ENCODE results near the gene ARMC5.

- TF ChIP-seq ETV6 (IDR thresholded peaks at IDR 0.05; ENCODE audit: borderline replicate concordance in 1 of 2, low read depth in 2 of 2, low read length in 1 of 2) (no peak), ETV6 (CRISPR knock-in tag; IDR thresholded peaks at IDR 0.05; ENCODE audit: borderline replicate concordance) (no peak), ELK1 (CRISPR knock-in tag; IDR thresholded peaks at IDR 0.05) (no peak), GABPA (tag; conservative IDR thresholded peaks at IDR 0.05; ENCODE audit: low read depth) (no peak), POLR2B (IDR thresholded peaks at IDR 0.05; ENCODE audit: low read depth, partially characterized antibody) (no peak), SIN3A (IDR thresholded peaks at IDR 0.05; ENCODE audit: borderline replicate concordance in 2 of 2, control insufficient read depth in 1 of 2, low read depth in 2 of 2, low read length in 2 of 2) (no peak)
- TF ChIP-seq, protein P1, sequence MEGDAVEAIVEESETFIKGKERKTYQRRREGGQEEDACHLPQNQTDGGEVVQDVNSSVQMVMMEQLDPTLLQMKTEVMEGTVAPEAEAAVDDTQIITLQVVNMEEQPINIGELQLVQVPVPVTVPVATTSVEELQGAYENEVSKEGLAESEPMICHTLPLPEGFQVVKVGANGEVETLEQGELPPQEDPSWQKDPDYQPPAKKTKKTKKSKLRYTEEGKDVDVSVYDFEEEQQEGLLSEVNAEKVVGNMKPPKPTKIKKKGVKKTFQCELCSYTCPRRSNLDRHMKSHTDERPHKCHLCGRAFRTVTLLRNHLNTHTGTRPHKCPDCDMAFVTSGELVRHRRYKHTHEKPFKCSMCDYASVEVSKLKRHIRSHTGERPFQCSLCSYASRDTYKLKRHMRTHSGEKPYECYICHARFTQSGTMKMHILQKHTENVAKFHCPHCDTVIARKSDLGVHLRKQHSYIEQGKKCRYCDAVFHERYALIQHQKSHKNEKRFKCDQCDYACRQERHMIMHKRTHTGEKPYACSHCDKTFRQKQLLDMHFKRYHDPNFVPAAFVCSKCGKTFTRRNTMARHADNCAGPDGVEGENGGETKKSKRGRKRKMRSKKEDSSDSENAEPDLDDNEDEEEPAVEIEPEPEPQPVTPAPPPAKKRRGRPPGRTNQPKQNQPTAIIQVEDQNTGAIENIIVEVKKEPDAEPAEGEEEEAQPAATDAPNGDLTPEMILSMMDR (IDR thresholded peaks at IDR 0.05 in 2 of 3, conservative IDR thresholded peaks at IDR 0.05 in 1 of 3; ENCODE audit: insufficient read depth in 2 of 3, low read depth in 1 of 3, low read length in 3 of 3): peak; percentile 67 to 80 (median 68)
- TF ChIP-seq, protein P2, sequence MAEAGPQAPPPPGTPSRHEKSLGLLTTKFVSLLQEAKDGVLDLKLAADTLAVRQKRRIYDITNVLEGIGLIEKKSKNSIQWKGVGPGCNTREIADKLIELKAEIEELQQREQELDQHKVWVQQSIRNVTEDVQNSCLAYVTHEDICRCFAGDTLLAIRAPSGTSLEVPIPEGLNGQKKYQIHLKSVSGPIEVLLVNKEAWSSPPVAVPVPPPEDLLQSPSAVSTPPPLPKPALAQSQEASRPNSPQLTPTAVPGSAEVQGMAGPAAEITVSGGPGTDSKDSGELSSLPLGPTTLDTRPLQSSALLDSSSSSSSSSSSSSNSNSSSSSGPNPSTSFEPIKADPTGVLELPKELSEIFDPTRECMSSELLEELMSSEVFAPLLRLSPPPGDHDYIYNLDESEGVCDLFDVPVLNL (CRISPR knock-in tag; IDR thresholded peaks at IDR 0.05; ENCODE audit: low read depth): no peak
Observed at GRCh38 chr16:31455601-31456314, 3.5 kb upstream of the ARMC5 start.
